Daoy (cell line): ENCODE measurements around the gene CISTR. TPM values are rescaled to one million over a fixed set of nuclear protein-coding genes. Genes with fewer than 3 reads are reported as not detected.
"Not testable (repeated sequence)": the region's sequence is repeated elsewhere in the genome, so short reads cannot be mapped to it uniquely, and the experiment has no call there.

Experiments
- DNase-seq: peaks from one replicate; pipeline ENCODE4 v3.0.0-alpha.2; 2015; ENCODE audit warnings: low read depth
- total RNA-seq: library from RNA; depleted of rRNA; stranded (reverse); fragments of >200 nt; shearing (Covaris generic); gene quantifications from 2 replicates; pipeline ENCODE4 v1.2.3, GENCODE V29; 2014; rRNA removed

Gene CISTR
- total RNA-seq, 1 experiment from 2014 or later, result not detected

- no peak for DNase-seq
Observed at GRCh38 chr12:53719649-53720048, 32.1 kb downstream of the CISTR start.

GRCh38 chr12:53718567-53718966 lies 33.2 kb downstream of the CISTR start:
- DNase-seq, result not testable (repeated sequence)

GRCh38 chr12:53717319-53717718 lies 34.5 kb downstream of the CISTR start:
- DNase-seq, result no peak

- no peak for DNase-seq
Observed at GRCh38 chr12:53714004-53714403, 37.8 kb downstream of the CISTR start.

GRCh38 chr12:53713516-53713915 lies 38.3 kb downstream of the CISTR start:
- DNase-seq, result no peak

GRCh38 chr12:53712059-53712643 lies 39.6 kb downstream of the CISTR start:
- DNase-seq, result no peak

- no peak for DNase-seq
Observed at GRCh38 chr12:53710091-53710490, 41.7 kb downstream of the CISTR start.

GRCh38 chr12:53709671-53710070 lies 42.1 kb downstream of the CISTR start:
- no peak for DNase-seq

GRCh38 chr12:53706080-53706479 lies 45.7 kb downstream of the CISTR start:
- no peak for DNase-seq

GRCh38 chr12:53703756-53704155 lies 48.0 kb downstream of the CISTR start:
- peak; percentile 34 for DNase-seq

- peak; percentile 81 for DNase-seq
Observed at GRCh38 chr12:53701518-53702264, 50.1 kb downstream of the CISTR start.

- DNase-seq, result no peak
Observed at GRCh38 chr12:53700567-53700966, 51.2 kb downstream of the CISTR start.

- no peak for DNase-seq
Observed at GRCh38 chr12:53699678-53700025, 52.1 kb downstream of the CISTR start.

GRCh38 chr12:53698948-53699677 lies 52.7 kb downstream of the CISTR start:
- no peak for DNase-seq

GRCh38 chr12:53696655-53697331 lies 55.0 kb downstream of the CISTR start:
- no peak for DNase-seq

Other genes with a start within 250 kb of the CISTR start
- not detected in 2 replicates for gene NPFF, start 244.5 kb downstream of the CISTR start, total RNA-seq
- gene ATF7, start 125.6 kb downstream of the CISTR start, total RNA-seq, result 4.1 and 7.7 TPM in 2 replicates
- 351 and 471 TPM in 2 replicates for gene ATP5MC2, start 75.9 kb downstream of the CISTR start, total RNA-seq
- 15.1 and 21.4 TPM in 2 replicates for gene CALCOCO1, start 24.5 kb downstream of the CISTR start, total RNA-seq
- 2.5 and 2.8 TPM in 2 replicates for gene HOXC13, start 186.9 kb upstream of the CISTR start, total RNA-seq
- 4.3 and 6.0 TPM in 2 replicates for gene HOXC12, start 202.9 kb upstream of the CISTR start, total RNA-seq
- gene HOXC11, start 221.1 kb upstream of the CISTR start, total RNA-seq, result 1.5 and 2.6 TPM in 2 replicates
- 1.5 and 2.2 TPM in 2 replicates for gene HOTAIR, start 223.0 kb upstream of the CISTR start, total RNA-seq
- gene HOXC10, start 233.2 kb upstream of the CISTR start, total RNA-seq, result 5.3 and 18.7 TPM in 2 replicates
- 7.3 and 12.6 TPM in 2 replicates for gene HOXC9, start 248.2 kb upstream of the CISTR start, total RNA-seq